22Rv1 (cell line): ENCODE measurements around the gene MYL10.

Source experiments
- CTCF ChIP-seq: fragments of 450-650 bp; IDR thresholded peaks from 2 replicates; pipeline ENCODE4 v1.5.1; 2017; ENCODE audit warnings: mild to moderate bottlenecking
- ZFX ChIP-seq: fragments of 450-650 bp; IDR thresholded peaks from 2 replicates; pipeline ENCODE4 v1.6.1; 2017; ENCODE audit warnings: antibody characterized with exemption, borderline replicate concordance

- TF ChIP-seq CTCF, result no peak
- TF ChIP-seq ZFX, result no peak
These were observed 48.5 kb downstream of the MYL10 start for GRCh38 chr7:101580596-101580995.
